ENCODE data around the gene UBE2E1.
A peak's percentile ranks its signal among the peaks of the same experiment; 100 is the strongest.

The UBE2E1 gene

GRCh38 chr3:23805633-23806533, at the start of gene UBE2E1:
Gene UBE2E1 (plus strand): TSS chr3:23805955. CDS start chr3:23807270, 1,315 bp downstream.
- peak; percentile 43 to 48 for DNase-seq

- DNase-seq = no peak
Observed at GRCh38 chr3:23756206-23756840, 49.4 kb upstream of the UBE2E1 start.

- DNase-seq = no peak
Observed at GRCh38 chr3:23758253-23758838, 47.4 kb upstream of the UBE2E1 start.

- no peak for DNase-seq
Observed at GRCh38 chr3:23760325-23760724, 45.4 kb upstream of the UBE2E1 start.

- no peak for DNase-seq
Observed at GRCh38 chr3:23760871-23761373, 44.8 kb upstream of the UBE2E1 start.

- no peak for DNase-seq
Observed at GRCh38 chr3:23761440-23761896, 44.3 kb upstream of the UBE2E1 start.

GRCh38 chr3:23762214-23762613, 43.5 kb upstream of the UBE2E1 start:
- no peak for DNase-seq

GRCh38 chr3:23762759-23763477, 42.8 kb upstream of the UBE2E1 start:
- no peak for DNase-seq

GRCh38 chr3:23764407-23764806, 41.3 kb upstream of the UBE2E1 start:
- no peak for DNase-seq

GRCh38 chr3:23767546-23767945, 38.2 kb upstream of the UBE2E1 start:
- DNase-seq = no peak

- no peak for DNase-seq
Observed at GRCh38 chr3:23775254-23775909, 30.4 kb upstream of the UBE2E1 start.

- no peak for DNase-seq
Observed at GRCh38 chr3:23776352-23776891, 29.3 kb upstream of the UBE2E1 start.

- no peak for DNase-seq
Observed at GRCh38 chr3:23778446-23778845, 27.3 kb upstream of the UBE2E1 start.

GRCh38 chr3:23779841-23780240, 25.9 kb upstream of the UBE2E1 start:
- DNase-seq = no peak

- DNase-seq = no peak
Observed at GRCh38 chr3:23781051-23781450, 24.7 kb upstream of the UBE2E1 start.

- DNase-seq = no peak
Observed at GRCh38 chr3:23781871-23782270, 23.9 kb upstream of the UBE2E1 start.

- no peak for DNase-seq
Observed at GRCh38 chr3:23785097-23785645, 20.6 kb upstream of the UBE2E1 start.

- no peak for DNase-seq
Observed at GRCh38 chr3:23785882-23786281, 19.9 kb upstream of the UBE2E1 start.

GRCh38 chr3:23791678-23792077, 14.1 kb upstream of the UBE2E1 start:
- no peak for DNase-seq

GRCh38 chr3:23793528-23794134, 12.1 kb upstream of the UBE2E1 start:
- DNase-seq = no peak

- no peak for DNase-seq
Observed at GRCh38 chr3:23795096-23795495, 10.7 kb upstream of the UBE2E1 start.

Data from stimulated activated CD4-positive, alpha-beta T cell treated with anti-CD3 and anti-CD28 coated beads, Interleukin-2, amount 100 ng/mL, for 48 hours (primary cell).